GM23338 (cell line): Measurements from ENCODE around the gene ZNF438. TPM values are rescaled to one million over a fixed set of nuclear protein-coding genes. Genes with fewer than 3 reads are reported as not detected.

Experiments
- ATAC-seq: fragments of 200-7000 bp; cut with Tn5 transposase; 3 replicates; pipeline ENCODE4 v1.9.1; 2020
- DNase-seq: peaks from one replicate; pipeline ENCODE4 v3.0.0-alpha.2; 2015; ENCODE audit warnings: low spot score
- H2AFZ ChIP-seq: fragments of 200-600 bp; sonication (generic); 2 replicates; pipeline ENCODE4 v1.8.0; 2016; ENCODE audit warnings: antibody characterized with exemption, mild to moderate bottlenecking, moderate library complexity
- H3F3A ChIP-seq: fragments of 200-600 bp; sonication (generic); replicated peaks from 2 replicates; pipeline ENCODE4 v1.8.0; 2017; ENCODE audit warnings: antibody characterized with exemption, mixed run types, low read depth
- H3K27ac ChIP-seq: fragments of 200-600 bp; sonication (generic); 2 replicates; pipeline ENCODE4 v1.6.1; 2016; ENCODE audit warnings: low read depth
- H3K27me3 ChIP-seq: fragments of 200-600 bp; sonication (generic); 2 replicates; pipeline ENCODE4 v1.8.0; 2016; ENCODE audit warnings: mild to moderate bottlenecking, mixed run types, moderate library complexity; ENCODE audit not compliant: insufficient read depth
- H3K36me3 ChIP-seq: fragments of 200-600 bp; sonication (generic); 2 replicates; pipeline ENCODE4 v1.8.0; 2016; ENCODE audit warnings: mild to moderate bottlenecking; ENCODE audit not compliant: insufficient read depth
- H3K4me1 ChIP-seq: fragments of 200-600 bp; sonication (generic); 2 replicates; pipeline ENCODE4 v1.8.0; 2016; ENCODE audit warnings: mild to moderate bottlenecking, moderate library complexity; ENCODE audit not compliant: insufficient read depth
- H3K4me2 ChIP-seq: fragments of 200-600 bp; sonication (generic); 2 replicates; pipeline ENCODE4 v1.7.1; 2017; ENCODE audit warnings: mixed run types
- H3K4me3 ChIP-seq: fragments of 200-600 bp; sonication (generic); 2 replicates; pipeline ENCODE4 v1.6.1; 2016; ENCODE audit warnings: mixed run types
- H3K79me2 ChIP-seq: fragments of 200-600 bp; sonication (generic); replicated peaks from 2 replicates; pipeline ENCODE4 v1.8.0; 2017; ENCODE audit warnings: mild to moderate bottlenecking; ENCODE audit not compliant: insufficient read depth
- H3K9me2 ChIP-seq: fragments of 200-600 bp; sonication (generic); 2 replicates; pipeline ENCODE4 v1.8.0; 2017; ENCODE audit not compliant: insufficient read depth
- H4K20me1 ChIP-seq: fragments of 200-600 bp; sonication (generic); replicated peaks from 2 replicates; pipeline ENCODE4 v1.8.0; 2017; ENCODE audit warnings: mild to moderate bottlenecking; ENCODE audit not compliant: insufficient read depth
- H3K27ac Mint-ChIP-seq: 2 replicates; pipeline ENCODE4 v1.8.0; 2020; ENCODE audit warnings: inconsistent platforms, mild to moderate bottlenecking, moderate library complexity, mixed read lengths
- H3K27me3 Mint-ChIP-seq: 3 replicates; pipeline ENCODE4 v1.8.0; 2022; ENCODE audit warnings: low read depth, mild to moderate bottlenecking, moderate library complexity, mixed read lengths, inconsistent platforms; ENCODE audit not compliant: insufficient read depth, poor library complexity
- H3K36me3 Mint-ChIP-seq: 3 replicates; pipeline ENCODE4 v1.8.0; 2021; ENCODE audit warnings: low read depth, mild to moderate bottlenecking, inconsistent platforms, moderate library complexity, mixed read lengths
- H3K4me1 Mint-ChIP-seq: 3 replicates; pipeline ENCODE4 v1.8.0; 2020; ENCODE audit warnings: mild to moderate bottlenecking, inconsistent platforms, mixed read lengths
- H3K4me3 Mint-ChIP-seq: 3 replicates; pipeline ENCODE4 v1.8.0; 2021; ENCODE audit warnings: moderate library complexity, mild to moderate bottlenecking, inconsistent platforms, mixed read lengths
- H3K9me3 Mint-ChIP-seq: 3 replicates; pipeline ENCODE4 v1.8.0; 2020; ENCODE audit warnings: moderate library complexity, mild to moderate bottlenecking, inconsistent platforms, mixed read lengths
- CREB1 ChIP-seq: fragments of 250-450 bp; sonication (Bioruptor Pico); IDR thresholded peaks from 2 replicates; pipeline ENCODE4 v1.5.0; 2020; ENCODE audit warnings: low read depth, mild to moderate bottlenecking, moderate library complexity
- EZH2 ChIP-seq: fragments of 200-600 bp; sonication (generic); IDR thresholded peaks from one replicate; pipeline ENCODE4 v1.8.0; 2017; ENCODE audit warnings: antibody characterized with exemption, mild to moderate bottlenecking, low read depth; ENCODE audit not compliant: unreplicated experiment
- EZH2phosphoT487 ChIP-seq: fragments of 200-600 bp; sonication (generic); IDR thresholded peaks from one replicate; pipeline ENCODE4 v1.8.1; 2018; ENCODE audit warnings: antibody characterized with exemption; ENCODE audit not compliant: unreplicated experiment
- JUNB ChIP-seq: IDR thresholded peaks from one replicate; pipeline ENCODE4 v1.6.1; 2016; ENCODE audit warnings: antibody characterized with exemption; ENCODE audit not compliant: unreplicated experiment
- NANOG ChIP-seq: IDR thresholded peaks from 2 replicates; pipeline ENCODE4 v1.6.1; 2016; ENCODE audit warnings: antibody characterized with exemption, borderline replicate concordance
- POLR2AphosphoS5 ChIP-seq: IDR thresholded peaks from 2 replicates; pipeline ENCODE4 v1.6.1; 2016; ENCODE audit warnings: antibody characterized with exemption, low read depth
- STAT1 ChIP-seq: IDR thresholded peaks from one replicate; pipeline ENCODE4 v1.6.1; 2016; ENCODE audit warnings: antibody characterized with exemption; ENCODE audit not compliant: unreplicated experiment
- ZNF331 ChIP-seq: fragments of 250-450 bp; sonication (Bioruptor Pico); IDR thresholded peaks from 2 replicates; pipeline ENCODE4 v1.5.0; 2020; ENCODE audit warnings: low read depth, mild to moderate bottlenecking, moderate library complexity
- polyA plus RNA-seq: library from polyadenylated mRNA; unstranded; fragments of >200 nt; fragmentation: Nextera tagmentation; extraction: Ambion mirVana; gene quantifications from 2 replicates; pipeline ENCODE4 v1.2.1, GENCODE V29; 2016
- total RNA-seq: library from RNA; depleted of rRNA; stranded (reverse); fragments of >200 nt; shearing (Covaris generic); gene quantifications from 2 replicates; pipeline ENCODE4 v1.2.3, GENCODE V29; 2014
- TF ChIP-seq, protein P1 (sequence below): IDR thresholded peaks from one replicate; pipeline ENCODE4 v1.6.1; 2018; ENCODE audit warnings: antibody characterized with exemption; ENCODE audit not compliant: unreplicated experiment
- TF ChIP-seq, protein P2 (sequence below): IDR thresholded peaks from 2 replicates; pipeline ENCODE4 v1.6.1; 2016; ENCODE audit warnings: antibody characterized with exemption

ZNF438 gene
- total and polyA plus RNA-seq, 2 experiments from 2014 or later: 0.91 to 0.94 TPM

DNA sequence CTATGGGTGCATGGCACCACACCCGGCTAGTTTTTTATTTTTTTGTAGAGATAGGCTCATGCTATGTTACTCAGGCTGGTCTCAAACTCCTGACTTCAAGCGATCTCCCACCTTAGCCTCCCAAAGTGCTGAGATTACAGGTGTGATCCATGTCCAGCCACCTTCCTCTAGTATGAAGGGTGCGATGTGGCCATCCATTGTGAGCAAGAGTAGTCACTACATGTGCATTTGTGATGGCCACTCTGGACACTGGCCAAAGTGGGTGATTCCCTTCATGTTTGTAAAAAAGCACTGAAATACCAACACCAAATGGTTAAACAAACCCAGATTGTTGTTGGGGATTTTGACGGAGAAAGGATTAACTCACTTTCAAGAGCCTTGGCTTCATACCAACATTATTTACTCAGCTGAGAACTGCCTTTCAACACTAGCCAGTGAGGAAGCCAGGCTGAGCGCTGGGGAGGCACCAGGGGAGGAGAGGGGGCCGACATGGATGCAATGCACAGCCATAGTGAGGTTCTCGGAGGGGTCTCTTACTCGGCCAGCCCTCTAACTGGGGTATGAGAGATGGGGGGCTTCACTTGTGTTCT, 204.0 kb downstream of the ZNF438 start (continued):
- TF ChIP-seq, protein P1, sequence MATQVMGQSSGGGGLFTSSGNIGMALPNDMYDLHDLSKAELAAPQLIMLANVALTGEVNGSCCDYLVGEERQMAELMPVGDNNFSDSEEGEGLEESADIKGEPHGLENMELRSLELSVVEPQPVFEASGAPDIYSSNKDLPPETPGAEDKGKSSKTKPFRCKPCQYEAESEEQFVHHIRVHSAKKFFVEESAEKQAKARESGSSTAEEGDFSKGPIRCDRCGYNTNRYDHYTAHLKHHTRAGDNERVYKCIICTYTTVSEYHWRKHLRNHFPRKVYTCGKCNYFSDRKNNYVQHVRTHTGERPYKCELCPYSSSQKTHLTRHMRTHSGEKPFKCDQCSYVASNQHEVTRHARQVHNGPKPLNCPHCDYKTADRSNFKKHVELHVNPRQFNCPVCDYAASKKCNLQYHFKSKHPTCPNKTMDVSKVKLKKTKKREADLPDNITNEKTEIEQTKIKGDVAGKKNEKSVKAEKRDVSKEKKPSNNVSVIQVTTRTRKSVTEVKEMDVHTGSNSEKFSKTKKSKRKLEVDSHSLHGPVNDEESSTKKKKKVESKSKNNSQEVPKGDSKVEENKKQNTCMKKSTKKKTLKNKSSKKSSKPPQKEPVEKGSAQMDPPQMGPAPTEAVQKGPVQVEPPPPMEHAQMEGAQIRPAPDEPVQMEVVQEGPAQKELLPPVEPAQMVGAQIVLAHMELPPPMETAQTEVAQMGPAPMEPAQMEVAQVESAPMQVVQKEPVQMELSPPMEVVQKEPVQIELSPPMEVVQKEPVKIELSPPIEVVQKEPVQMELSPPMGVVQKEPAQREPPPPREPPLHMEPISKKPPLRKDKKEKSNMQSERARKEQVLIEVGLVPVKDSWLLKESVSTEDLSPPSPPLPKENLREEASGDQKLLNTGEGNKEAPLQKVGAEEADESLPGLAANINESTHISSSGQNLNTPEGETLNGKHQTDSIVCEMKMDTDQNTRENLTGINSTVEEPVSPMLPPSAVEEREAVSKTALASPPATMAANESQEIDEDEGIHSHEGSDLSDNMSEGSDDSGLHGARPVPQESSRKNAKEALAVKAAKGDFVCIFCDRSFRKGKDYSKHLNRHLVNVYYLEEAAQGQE: no peak
- TF ChIP-seq EZH2phosphoT487: no peak
- TF ChIP-seq, protein P2, sequence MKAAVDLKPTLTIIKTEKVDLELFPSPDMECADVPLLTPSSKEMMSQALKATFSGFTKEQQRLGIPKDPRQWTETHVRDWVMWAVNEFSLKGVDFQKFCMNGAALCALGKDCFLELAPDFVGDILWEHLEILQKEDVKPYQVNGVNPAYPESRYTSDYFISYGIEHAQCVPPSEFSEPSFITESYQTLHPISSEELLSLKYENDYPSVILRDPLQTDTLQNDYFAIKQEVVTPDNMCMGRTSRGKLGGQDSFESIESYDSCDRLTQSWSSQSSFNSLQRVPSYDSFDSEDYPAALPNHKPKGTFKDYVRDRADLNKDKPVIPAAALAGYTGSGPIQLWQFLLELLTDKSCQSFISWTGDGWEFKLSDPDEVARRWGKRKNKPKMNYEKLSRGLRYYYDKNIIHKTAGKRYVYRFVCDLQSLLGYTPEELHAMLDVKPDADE: no peak
- no peak for TF ChIP-seq POLR2AphosphoS5
- TF ChIP-seq STAT1: no peak
- no peak for TF ChIP-seq JUNB

DNA sequence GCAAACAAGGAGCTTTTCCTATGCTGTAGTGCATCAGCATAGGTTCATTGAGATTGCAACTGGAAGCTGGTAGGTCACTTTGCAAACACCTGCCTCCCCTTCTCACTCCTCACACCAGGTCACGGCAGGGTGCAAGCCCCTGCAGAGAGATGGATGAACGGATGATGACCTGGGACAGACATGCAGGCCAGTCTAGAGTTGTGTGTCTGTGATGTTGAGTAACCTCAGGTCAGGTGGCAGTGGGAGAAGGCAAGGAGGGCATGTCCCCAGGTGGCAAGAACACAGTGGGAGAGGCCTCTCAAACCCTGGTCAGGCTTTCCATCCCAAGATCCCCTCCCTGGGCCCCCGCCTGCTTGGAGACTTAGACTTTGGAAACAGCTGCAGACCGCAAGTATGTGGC, 205.0 kb downstream of the ZNF438 start:
- Histone ChIP-seq H3F3A (no peaks in the 10 kb centered on the region), H3K4me2 (no peak overlapping the region), H4K20me1 (no peaks in the 10 kb centered on the region), H3K9me2 (peaks cover 5% of the 10 kb centered on the region; the same call in 1 of the 2 replicates), H3K4me1 (no peaks in the 10 kb centered on the region; the same call in 1 of the 2 replicates), H3K79me2 (no peaks in the 10 kb centered on the region), H2AFZ (no peak overlapping the region), H3K4me3 (no peak overlapping the region), H3K27me3 (no peaks in the 10 kb centered on the region), H3K27ac (no peak overlapping the region), H3K36me3 (no peaks in the 10 kb centered on the region)
- H3K4me3 Mint-ChIP-seq: no peak overlapping the region
- peaks cover 15% of the 10 kb centered on the region for H3K27me3 Mint-ChIP-seq
- peaks cover 23% of the 10 kb centered on the region for H3K4me1 Mint-ChIP-seq
- no peaks in the 10 kb centered on the region; the same call in 2 of the 3 replicates for H3K36me3 Mint-ChIP-seq
- DNase-seq (no peak), ATAC-seq (no peak)
- H3K9me3 Mint-ChIP-seq: peaks cover 3% of the 10 kb centered on the region; the same call in 1 of the 3 replicates
- no peak overlapping the region for H3K27ac Mint-ChIP-seq
- TF ChIP-seq EZH2: no peak
- no peak for TF ChIP-seq ZNF331 (CRISPR knock-in tag)
- no peak for TF ChIP-seq NANOG
- TF ChIP-seq, protein P1: no peak
- no peak for TF ChIP-seq EZH2phosphoT487
- TF ChIP-seq CREB1 (CRISPR knock-in tag): no peak
- TF ChIP-seq, protein P2: no peak
